Suprapubic skin (tissue), 3 donors: ENCODE results near the gene CD151.

Source experiments
- CTCF ChIP-seq, 2 donors: fragments of 200-600 bp in 1 of 2; fragments of 450-650 bp in 1 of 2; sonication (generic) in 1 of 2; IDR thresholded peaks; one replicate each; pipeline ENCODE4 v1.5.1; 2016 to 2019; ENCODE audit warnings: antibody characterized with exemption in 2 of 2, mild to moderate bottlenecking in 1 of 2, moderate library complexity in 1 of 2
- POLR2AphosphoS5 ChIP-seq, 3 donors: sonication (generic); formaldehyde crosslinking; IDR thresholded peaks; one replicate each; pipeline ENCODE4 v1.6.1; 2017; ENCODE audit warnings: antibody characterized with exemption in 3 of 3

GRCh38 chr11:800473-800872 is 32.3 kb upstream of the CD151 start:
- TF ChIP-seq CTCF (IDR thresholded peaks at IDR 0.05) (no peak), POLR2AphosphoS5 (IDR thresholded peaks at IDR 0.05) (no peak)
